H9 (cell line): ENCODE measurements around the gene EFNA5. TPM values are rescaled to one million over a fixed set of nuclear protein-coding genes. Genes with fewer than 3 reads are reported as not detected.

Experiments
- DNase-seq: peaks from one replicate; pipeline ENCODE4 v3.0.0-alpha.2; 2017
- H2AFZ ChIP-seq: one replicate; pipeline ENCODE4 v1.6.1; 2013; ENCODE audit warnings: mild to moderate bottlenecking, low read length, control low read depth, moderate library complexity
- H2AK5ac ChIP-seq: 2 replicates; pipeline ENCODE4 v1.6.1; 2013; ENCODE audit warnings: low read length, control low read depth, mixed read lengths; ENCODE audit not compliant: insufficient read length
- H2BK120ac ChIP-seq: one replicate; pipeline ENCODE4 v1.6.1; 2013; ENCODE audit warnings: low read depth, mild to moderate bottlenecking, low read length, control low read depth, inconsistent platforms; ENCODE audit not compliant: poor library complexity, severe bottlenecking
- H2BK12ac ChIP-seq: 2 replicates; pipeline ENCODE4 v1.6.1; 2013; ENCODE audit warnings: low read length, control low read depth, mixed read lengths, low read depth; ENCODE audit not compliant: insufficient read length
- H2BK15ac ChIP-seq: 2 replicates; pipeline ENCODE4 v1.6.1; 2013; ENCODE audit warnings: low read depth, low read length, control low read depth
- H2BK20ac ChIP-seq: one replicate; pipeline ENCODE4 v1.6.1; 2013; ENCODE audit warnings: low read depth, mild to moderate bottlenecking, low read length, control low read depth, inconsistent platforms; ENCODE audit not compliant: poor library complexity, severe bottlenecking
- H2BK5ac ChIP-seq: 2 replicates; pipeline ENCODE4 v1.6.1; 2013; ENCODE audit warnings: low read length, control low read depth, mixed read lengths; ENCODE audit not compliant: insufficient read length
- H3K14ac ChIP-seq: 2 replicates; pipeline ENCODE4 v1.6.1; 2013; ENCODE audit warnings: low read length, control low read depth; ENCODE audit not compliant: insufficient read depth
- H3K18ac ChIP-seq: 2 replicates; pipeline ENCODE4 v1.6.1; 2013; ENCODE audit warnings: low read depth, mild to moderate bottlenecking, mixed read lengths, low read length, control low read depth; ENCODE audit not compliant: insufficient read length
- H3K23ac ChIP-seq: 2 replicates; pipeline ENCODE4 v1.6.1; 2013; ENCODE audit warnings: low read length, control low read depth, mixed read lengths, low read depth; ENCODE audit not compliant: insufficient read length
- H3K23me2 ChIP-seq: 2 replicates; pipeline ENCODE4 v1.6.1; 2013; ENCODE audit warnings: low read depth, mild to moderate bottlenecking, mixed read lengths, low read length, control low read depth; ENCODE audit not compliant: insufficient read length, poor library complexity, severe bottlenecking
- H3K27ac ChIP-seq: 2 replicates; pipeline ENCODE4 v1.5.1; 2013; ENCODE audit warnings: low read length, control low read depth, mixed read lengths, low read depth; ENCODE audit not compliant: insufficient read length
- H3K27me3 ChIP-seq: 2 replicates; pipeline ENCODE4 v1.6.1; 2013; ENCODE audit warnings: low read length, control low read depth, inconsistent platforms; ENCODE audit not compliant: insufficient read depth
- H3K4ac ChIP-seq: 2 replicates; pipeline ENCODE4 v1.6.1; 2013; ENCODE audit warnings: low read depth, mild to moderate bottlenecking, control low read depth, inconsistent platforms, low read length, moderate library complexity
- H3K4me1 ChIP-seq: 2 replicates; pipeline ENCODE4 v1.6.1; 2013; ENCODE audit warnings: low read length, control low read depth, inconsistent platforms; ENCODE audit not compliant: insufficient read depth
- H3K4me2 ChIP-seq: 2 replicates; pipeline ENCODE4 v1.6.1; 2013; ENCODE audit warnings: low read length, control low read depth, mixed read lengths; ENCODE audit not compliant: insufficient read length, insufficient read depth
- H3K56ac ChIP-seq: 2 replicates; pipeline ENCODE4 v1.6.1; 2013; ENCODE audit warnings: low read depth, mild to moderate bottlenecking, mixed read lengths, low read length, control low read depth; ENCODE audit not compliant: insufficient read length
- H3K79me1 ChIP-seq: 2 replicates; pipeline ENCODE4 v1.6.1; 2013; ENCODE audit warnings: low read depth, mild to moderate bottlenecking, moderate library complexity, low read length, control low read depth, inconsistent platforms; ENCODE audit not compliant: insufficient read depth, poor library complexity, severe bottlenecking
- H3K79me2 ChIP-seq: 2 replicates; pipeline ENCODE4 v1.6.1; 2013; ENCODE audit warnings: low read length, control low read depth, inconsistent platforms; ENCODE audit not compliant: insufficient read depth
- H3K9ac ChIP-seq: 2 replicates; pipeline ENCODE4 v1.6.1; 2013; ENCODE audit warnings: low read length, control low read depth, mixed read lengths; ENCODE audit not compliant: insufficient read length; ENCODE audit errors: extremely low read depth
- H3K9me3 ChIP-seq: one replicate; pipeline ENCODE4 v1.6.1; 2013; ENCODE audit warnings: low read depth, low read length, inconsistent platforms; ENCODE audit not compliant: control insufficient read depth
- H3T11ph ChIP-seq: one replicate; pipeline ENCODE4 v1.6.1; 2013; ENCODE audit warnings: mild to moderate bottlenecking, low read length, control low read depth, inconsistent platforms
- H4K20me1 ChIP-seq: one replicate; pipeline ENCODE4 v1.6.1; 2013; ENCODE audit not compliant: control insufficient read depth, insufficient read length, insufficient read depth
- H4K5ac ChIP-seq: 2 replicates; pipeline ENCODE4 v1.6.1; 2013; ENCODE audit warnings: low read depth, mild to moderate bottlenecking, mixed read lengths, low read length, control low read depth; ENCODE audit not compliant: insufficient read length
- H4K8ac ChIP-seq: replicated peaks from 2 replicates; pipeline ENCODE4 v1.6.1; 2013; ENCODE audit warnings: low read length, control low read depth, mixed read lengths, low read depth; ENCODE audit not compliant: insufficient read length
- H4K91ac ChIP-seq: 2 replicates; pipeline ENCODE4 v1.6.1; 2013; ENCODE audit warnings: low read depth, mild to moderate bottlenecking, moderate library complexity, mixed read lengths, low read length, control low read depth; ENCODE audit not compliant: insufficient read length
- H3K27ac Mint-ChIP-seq, 3 experiments: 2 replicates in 2 of 3; 3 replicates in 1 of 3; pipeline ENCODE4 v1.8.0; 2020 to 2021; ENCODE audit warnings: mixed read lengths in 3 of 3, mild to moderate bottlenecking in 1 of 3, moderate library complexity in 1 of 3
- H3K27me3 Mint-ChIP-seq: 2 replicates; pipeline ENCODE4 v1.8.0; 2021; ENCODE audit warnings: low read depth, mild to moderate bottlenecking, moderate library complexity, mixed read lengths
- H3K36me3 Mint-ChIP-seq, 3 experiments: 2 replicates in 2 of 3; 3 replicates in 1 of 3; pipeline ENCODE4 v1.8.0; 2020 to 2021; ENCODE audit warnings: low read depth in 3 of 3, mixed read lengths in 3 of 3; ENCODE audit not compliant: insufficient read depth in 1 of 3
- H3K4me1 Mint-ChIP-seq, 2 experiments: 2 replicates each; pipeline ENCODE4 v1.8.0; 2020; ENCODE audit warnings: mixed read lengths in 2 of 2
- H3K4me3 Mint-ChIP-seq, 2 experiments: 2 replicates in 1 of 2; 3 replicates in 1 of 2; pipeline ENCODE4 v1.8.0; 2020 to 2021; ENCODE audit warnings: mild to moderate bottlenecking in 2 of 2, mixed read lengths in 2 of 2, moderate library complexity in 1 of 2
- H3K9me3 Mint-ChIP-seq, 2 experiments: 2 replicates in 1 of 2; 3 replicates in 1 of 2; pipeline ENCODE4 v1.8.0; 2020; ENCODE audit warnings: mild to moderate bottlenecking in 2 of 2, mixed read lengths in 2 of 2, moderate library complexity in 1 of 2
- WGBS: extraction: QIAGEN DNeasy Blood & Tissue Kit; methylation state at CpG from one replicate; pipeline ENCODE4 v1.1.7; 2013; ENCODE audit warnings: missing lambda C conversion rate, low lambda C conversion rate, mixed read lengths; ENCODE audit not compliant: insufficient read length; ENCODE audit errors: extremely low coverage; 5-methylcytosine and 5-hydroxymethylcytosine counted together
- total RNA-seq: library from RNA; stranded (reverse); gene quantifications from 2 replicates; pipeline ENCODE4 v1.2.1, GENCODE V29; 2021
- TF ChIP-seq, protein P1 (sequence below): fragments of 200-600 bp; sonication (generic); conservative IDR thresholded peaks from 3 replicates; pipeline ENCODE4 v1.8.0; 2021; ENCODE audit warnings: antibody characterized with exemption, mild to moderate bottlenecking

Gene EFNA5
- total RNA-seq, 1 experiment from 2014 or later = 20.4 TPM

DNA sequence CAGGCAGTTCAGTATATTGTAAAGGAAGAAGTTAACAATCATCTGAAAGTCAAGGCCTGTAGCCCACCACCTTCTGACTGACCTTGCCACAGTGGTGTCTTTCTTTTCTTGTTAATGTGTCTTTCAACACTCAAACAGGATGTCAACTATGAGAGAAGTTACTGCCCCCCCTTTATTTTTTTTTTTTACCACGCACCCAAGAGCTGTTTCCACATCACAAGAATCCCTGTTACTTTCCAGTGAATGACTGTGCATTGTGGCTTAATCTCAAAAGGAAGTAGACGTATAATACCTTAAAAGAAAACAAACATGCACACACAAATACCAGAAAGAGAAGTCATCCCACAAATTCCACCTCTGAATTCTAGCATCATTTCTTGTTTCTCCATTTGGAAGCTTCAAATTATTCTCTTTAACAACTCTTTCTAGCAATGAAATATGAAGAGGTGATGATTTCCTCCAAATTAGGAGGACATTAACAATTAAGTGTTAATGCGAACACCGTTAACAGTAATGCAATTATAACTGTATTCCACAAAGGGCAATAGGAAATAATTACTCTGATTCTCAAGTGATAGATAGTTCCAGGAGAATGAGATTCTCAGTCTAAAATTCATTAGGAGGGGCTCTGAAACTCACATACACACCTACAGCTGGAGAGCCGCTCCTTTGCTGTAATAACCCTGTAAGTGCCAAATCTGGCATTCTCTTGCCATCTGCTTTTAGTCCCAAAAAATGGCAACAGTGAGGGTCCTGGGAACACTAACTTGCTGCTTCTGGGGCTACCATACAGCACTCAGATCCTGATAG is 201.0 kb downstream of the EFNA5 start:
- Histone ChIP-seq H2BK15ac (no peak overlapping the region), H2BK20ac (no peak overlapping the region), H3K23ac (no peak overlapping the region), H3K56ac (no peak overlapping the region), H3K9ac (no peak overlapping the region), H2AK5ac (no peak overlapping the region), H2BK5ac (no peak overlapping the region), H3K14ac (no peak overlapping the region), H3K4me2 (no peak overlapping the region), H3K4ac (no peak overlapping the region), H4K20me1 (peaks cover 2% of the 10 kb centered on the region), H3K27me3 (no peaks in the 10 kb centered on the region), H4K91ac (no peak overlapping the region), H4K5ac (no peak overlapping the region), H2BK12ac (no peak overlapping the region), H3K9me3 (no peaks in the 10 kb centered on the region), H2BK120ac (no peak overlapping the region), H3K23me2 (no peaks in the 10 kb centered on the region), H3K79me2 (no peaks in the 10 kb centered on the region), H3K27ac (no peak overlapping the region), H3K4me1 (peaks cover 30% of the 10 kb centered on the region), H4K8ac (no peak overlapping the region), H3K79me1 (no peaks in the 10 kb centered on the region), H3T11ph (no peak overlapping the region), H2AFZ (no peak overlapping the region), H3K18ac (no peak overlapping the region)
- Mint-ChIP-seq H3K9me3 (no peaks in the 10 kb centered on the region), H3K27ac (peak overlapping the region; percentile 19 to 73 (median 46)), H3K4me3 (no peak overlapping the region), H3K27me3 (no peaks in the 10 kb centered on the region), H3K36me3 (no peaks in the 10 kb centered on the region), H3K4me1 (peaks cover 88 to 89% of the 10 kb centered on the region in 2 experiments)
- no peak for DNase-seq
- TF ChIP-seq, protein P1, sequence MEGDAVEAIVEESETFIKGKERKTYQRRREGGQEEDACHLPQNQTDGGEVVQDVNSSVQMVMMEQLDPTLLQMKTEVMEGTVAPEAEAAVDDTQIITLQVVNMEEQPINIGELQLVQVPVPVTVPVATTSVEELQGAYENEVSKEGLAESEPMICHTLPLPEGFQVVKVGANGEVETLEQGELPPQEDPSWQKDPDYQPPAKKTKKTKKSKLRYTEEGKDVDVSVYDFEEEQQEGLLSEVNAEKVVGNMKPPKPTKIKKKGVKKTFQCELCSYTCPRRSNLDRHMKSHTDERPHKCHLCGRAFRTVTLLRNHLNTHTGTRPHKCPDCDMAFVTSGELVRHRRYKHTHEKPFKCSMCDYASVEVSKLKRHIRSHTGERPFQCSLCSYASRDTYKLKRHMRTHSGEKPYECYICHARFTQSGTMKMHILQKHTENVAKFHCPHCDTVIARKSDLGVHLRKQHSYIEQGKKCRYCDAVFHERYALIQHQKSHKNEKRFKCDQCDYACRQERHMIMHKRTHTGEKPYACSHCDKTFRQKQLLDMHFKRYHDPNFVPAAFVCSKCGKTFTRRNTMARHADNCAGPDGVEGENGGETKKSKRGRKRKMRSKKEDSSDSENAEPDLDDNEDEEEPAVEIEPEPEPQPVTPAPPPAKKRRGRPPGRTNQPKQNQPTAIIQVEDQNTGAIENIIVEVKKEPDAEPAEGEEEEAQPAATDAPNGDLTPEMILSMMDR = no peak
- WGBS = no CpG with 5 or more reads among the region's 5 CpGs
